Ishikawa (cell line): ENCODE results near the gene RAD54L.

Experiments
- CEBPB ChIP-seq: IDR thresholded peaks from 2 replicates; pipeline ENCODE4 v1.6.1; 2012
- CREB1 ChIP-seq: IDR thresholded peaks from 2 replicates; pipeline ENCODE4 v1.6.1; 2012; ENCODE audit warnings: low read depth
- EP300 ChIP-seq: IDR thresholded peaks from 2 replicates; pipeline ENCODE4 v1.6.1; 2012; ENCODE audit warnings: borderline replicate concordance
- FOXM1 ChIP-seq: IDR thresholded peaks from 2 replicates; pipeline ENCODE4 v1.6.1; 2012; ENCODE audit warnings: low read depth, borderline replicate concordance
- NFIC ChIP-seq: IDR thresholded peaks from 2 replicates; pipeline ENCODE4 v1.6.1; 2012
- RAD21 ChIP-seq: IDR thresholded peaks from 2 replicates; pipeline ENCODE4 v1.6.1; 2012; ENCODE audit warnings: low read depth
- TAF1 ChIP-seq: IDR thresholded peaks from 2 replicates; pipeline ENCODE4 v1.6.1; 2012; ENCODE audit warnings: low read depth, mild to moderate bottlenecking
- TCF12 ChIP-seq: IDR thresholded peaks from 2 replicates; pipeline ENCODE4 v1.6.1; 2012; ENCODE audit warnings: low read depth
- TF ChIP-seq, protein P1 (sequence below): IDR thresholded peaks from 2 replicates; pipeline ENCODE4 v1.6.1; 2012; ENCODE audit warnings: low read depth, mild to moderate bottlenecking
- TF ChIP-seq, protein P2 (sequence below): IDR thresholded peaks from 2 replicates; pipeline ENCODE4 v1.6.1; 2012

DNA sequence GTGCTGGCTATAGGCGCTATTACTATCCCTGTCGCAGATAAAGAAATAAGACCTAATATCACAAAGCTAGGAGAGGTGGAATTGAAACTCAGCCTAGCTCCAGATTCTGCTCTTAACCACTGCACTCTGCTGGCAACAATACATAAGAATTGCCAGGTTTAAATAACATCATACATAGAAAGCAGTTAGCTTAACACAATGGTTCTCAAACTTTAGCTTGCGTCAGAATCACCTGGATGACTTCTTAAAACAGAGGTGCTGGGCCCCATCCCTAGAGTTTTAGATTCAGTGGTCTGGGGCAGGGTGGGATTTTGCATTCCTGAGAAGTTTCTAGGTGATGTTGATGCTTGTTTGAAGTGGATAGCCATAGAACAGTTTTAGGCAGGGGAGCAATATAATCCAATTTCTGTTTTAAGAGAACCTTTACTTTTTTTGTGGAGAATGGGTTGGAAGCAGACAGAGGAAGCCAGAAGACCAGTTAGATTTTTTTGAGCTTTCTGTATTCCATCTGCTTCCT is 48.3 kb upstream of the RAD54L start:
- TF ChIP-seq, protein P1, sequence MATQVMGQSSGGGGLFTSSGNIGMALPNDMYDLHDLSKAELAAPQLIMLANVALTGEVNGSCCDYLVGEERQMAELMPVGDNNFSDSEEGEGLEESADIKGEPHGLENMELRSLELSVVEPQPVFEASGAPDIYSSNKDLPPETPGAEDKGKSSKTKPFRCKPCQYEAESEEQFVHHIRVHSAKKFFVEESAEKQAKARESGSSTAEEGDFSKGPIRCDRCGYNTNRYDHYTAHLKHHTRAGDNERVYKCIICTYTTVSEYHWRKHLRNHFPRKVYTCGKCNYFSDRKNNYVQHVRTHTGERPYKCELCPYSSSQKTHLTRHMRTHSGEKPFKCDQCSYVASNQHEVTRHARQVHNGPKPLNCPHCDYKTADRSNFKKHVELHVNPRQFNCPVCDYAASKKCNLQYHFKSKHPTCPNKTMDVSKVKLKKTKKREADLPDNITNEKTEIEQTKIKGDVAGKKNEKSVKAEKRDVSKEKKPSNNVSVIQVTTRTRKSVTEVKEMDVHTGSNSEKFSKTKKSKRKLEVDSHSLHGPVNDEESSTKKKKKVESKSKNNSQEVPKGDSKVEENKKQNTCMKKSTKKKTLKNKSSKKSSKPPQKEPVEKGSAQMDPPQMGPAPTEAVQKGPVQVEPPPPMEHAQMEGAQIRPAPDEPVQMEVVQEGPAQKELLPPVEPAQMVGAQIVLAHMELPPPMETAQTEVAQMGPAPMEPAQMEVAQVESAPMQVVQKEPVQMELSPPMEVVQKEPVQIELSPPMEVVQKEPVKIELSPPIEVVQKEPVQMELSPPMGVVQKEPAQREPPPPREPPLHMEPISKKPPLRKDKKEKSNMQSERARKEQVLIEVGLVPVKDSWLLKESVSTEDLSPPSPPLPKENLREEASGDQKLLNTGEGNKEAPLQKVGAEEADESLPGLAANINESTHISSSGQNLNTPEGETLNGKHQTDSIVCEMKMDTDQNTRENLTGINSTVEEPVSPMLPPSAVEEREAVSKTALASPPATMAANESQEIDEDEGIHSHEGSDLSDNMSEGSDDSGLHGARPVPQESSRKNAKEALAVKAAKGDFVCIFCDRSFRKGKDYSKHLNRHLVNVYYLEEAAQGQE = no peak
- TF ChIP-seq FOXM1 (no peak), CEBPB (no peak), RAD21 (no peak), NFIC (no peak), EP300 (no peak), TAF1 (no peak), TCF12 (no peak), CREB1 (no peak)
- TF ChIP-seq, protein P2, sequence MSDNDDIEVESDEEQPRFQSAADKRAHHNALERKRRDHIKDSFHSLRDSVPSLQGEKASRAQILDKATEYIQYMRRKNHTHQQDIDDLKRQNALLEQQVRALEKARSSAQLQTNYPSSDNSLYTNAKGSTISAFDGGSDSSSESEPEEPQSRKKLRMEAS = no peak
